GM12864 (cell line): ENCODE data around the gene DCLK1.
"Not testable (repeated sequence)": the region's sequence is repeated elsewhere in the genome, so short reads cannot be mapped to it uniquely, and the experiment has no call there.

Experiments
- DNase-seq: peaks from one replicate; pipeline ENCODE4 v3.0.0-alpha.2; 2011; ENCODE audit warnings: low read depth
- H3K4me3 ChIP-seq: 2 replicates; pipeline ENCODE4 v1.5.1; 2011; ENCODE audit warnings: mild to moderate bottlenecking, low read depth, low read length, control low read depth
- TF ChIP-seq, protein P1 (sequence below): IDR thresholded peaks from 2 replicates; pipeline ENCODE4 v1.5.1; 2011; ENCODE audit warnings: low read depth, mild to moderate bottlenecking, moderate library complexity, low read length, control low read depth, inconsistent platforms; ENCODE audit errors: missing control alignments

DCLK1 gene

GRCh38 chr13:35976126-35976525, 155.1 kb downstream of the DCLK1 start:
- no peak overlapping the region for H3K4me3 ChIP-seq
- DNase-seq = no peak
- TF ChIP-seq, protein P1, sequence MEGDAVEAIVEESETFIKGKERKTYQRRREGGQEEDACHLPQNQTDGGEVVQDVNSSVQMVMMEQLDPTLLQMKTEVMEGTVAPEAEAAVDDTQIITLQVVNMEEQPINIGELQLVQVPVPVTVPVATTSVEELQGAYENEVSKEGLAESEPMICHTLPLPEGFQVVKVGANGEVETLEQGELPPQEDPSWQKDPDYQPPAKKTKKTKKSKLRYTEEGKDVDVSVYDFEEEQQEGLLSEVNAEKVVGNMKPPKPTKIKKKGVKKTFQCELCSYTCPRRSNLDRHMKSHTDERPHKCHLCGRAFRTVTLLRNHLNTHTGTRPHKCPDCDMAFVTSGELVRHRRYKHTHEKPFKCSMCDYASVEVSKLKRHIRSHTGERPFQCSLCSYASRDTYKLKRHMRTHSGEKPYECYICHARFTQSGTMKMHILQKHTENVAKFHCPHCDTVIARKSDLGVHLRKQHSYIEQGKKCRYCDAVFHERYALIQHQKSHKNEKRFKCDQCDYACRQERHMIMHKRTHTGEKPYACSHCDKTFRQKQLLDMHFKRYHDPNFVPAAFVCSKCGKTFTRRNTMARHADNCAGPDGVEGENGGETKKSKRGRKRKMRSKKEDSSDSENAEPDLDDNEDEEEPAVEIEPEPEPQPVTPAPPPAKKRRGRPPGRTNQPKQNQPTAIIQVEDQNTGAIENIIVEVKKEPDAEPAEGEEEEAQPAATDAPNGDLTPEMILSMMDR = no peak

DNA sequence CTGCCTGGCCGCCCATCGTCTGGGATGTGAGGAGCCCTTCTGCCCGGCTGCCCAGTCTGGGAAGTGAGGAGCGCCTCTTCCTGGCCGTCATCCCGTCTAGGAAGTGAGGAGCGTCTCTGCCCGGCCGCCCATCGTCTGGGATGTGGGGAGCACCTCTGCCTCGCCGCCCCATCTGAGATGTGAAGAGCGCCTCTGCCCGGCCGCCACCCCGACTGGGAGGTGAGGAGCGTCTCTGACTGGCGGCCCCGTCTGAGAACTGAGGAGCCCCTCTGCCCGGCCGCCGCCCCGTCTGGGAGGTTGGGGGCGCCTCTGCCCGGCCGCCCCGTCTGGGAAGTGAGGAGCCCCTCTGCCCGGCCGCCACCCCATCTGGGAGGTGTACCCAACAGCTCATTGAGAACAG, 164.2 kb downstream of the DCLK1 start:
- H3K4me3 ChIP-seq = not testable (repeated sequence)

GRCh38 chr13:35966024-35966423, 165.2 kb downstream of the DCLK1 start:
- TF ChIP-seq, protein P1 = no peak
- DNase-seq = no peak
- no peak overlapping the region for H3K4me3 ChIP-seq

More for the DNA sequence above, 164.2 kb downstream of the DCLK1 start:
- DNase-seq = not testable (repeated sequence)

GRCh38 chr13:35965226-35965927, 165.8 kb downstream of the DCLK1 start:
- TF ChIP-seq, protein P1 = no peak
- DNase-seq = no peak
- no peak overlapping the region for H3K4me3 ChIP-seq

DNA sequence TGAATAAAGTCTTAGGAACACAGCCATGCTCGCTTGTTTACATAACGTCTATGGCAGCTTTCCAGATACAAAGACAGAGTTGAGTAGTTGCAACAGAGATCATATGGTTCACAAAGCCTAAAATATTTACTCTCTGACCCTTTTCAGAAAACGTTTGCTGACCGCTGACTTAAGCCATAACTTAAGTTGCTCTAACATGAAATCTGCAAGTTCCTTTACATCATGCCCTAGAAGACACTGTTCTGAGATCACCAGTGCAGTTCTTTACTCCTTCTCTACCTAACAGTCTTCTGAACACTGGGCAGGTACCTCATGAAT, 166.4 kb downstream of the DCLK1 start:
- H3K4me3 ChIP-seq = no peak overlapping the region
- no peak for DNase-seq
- TF ChIP-seq, protein P1 = no peak

DNA sequence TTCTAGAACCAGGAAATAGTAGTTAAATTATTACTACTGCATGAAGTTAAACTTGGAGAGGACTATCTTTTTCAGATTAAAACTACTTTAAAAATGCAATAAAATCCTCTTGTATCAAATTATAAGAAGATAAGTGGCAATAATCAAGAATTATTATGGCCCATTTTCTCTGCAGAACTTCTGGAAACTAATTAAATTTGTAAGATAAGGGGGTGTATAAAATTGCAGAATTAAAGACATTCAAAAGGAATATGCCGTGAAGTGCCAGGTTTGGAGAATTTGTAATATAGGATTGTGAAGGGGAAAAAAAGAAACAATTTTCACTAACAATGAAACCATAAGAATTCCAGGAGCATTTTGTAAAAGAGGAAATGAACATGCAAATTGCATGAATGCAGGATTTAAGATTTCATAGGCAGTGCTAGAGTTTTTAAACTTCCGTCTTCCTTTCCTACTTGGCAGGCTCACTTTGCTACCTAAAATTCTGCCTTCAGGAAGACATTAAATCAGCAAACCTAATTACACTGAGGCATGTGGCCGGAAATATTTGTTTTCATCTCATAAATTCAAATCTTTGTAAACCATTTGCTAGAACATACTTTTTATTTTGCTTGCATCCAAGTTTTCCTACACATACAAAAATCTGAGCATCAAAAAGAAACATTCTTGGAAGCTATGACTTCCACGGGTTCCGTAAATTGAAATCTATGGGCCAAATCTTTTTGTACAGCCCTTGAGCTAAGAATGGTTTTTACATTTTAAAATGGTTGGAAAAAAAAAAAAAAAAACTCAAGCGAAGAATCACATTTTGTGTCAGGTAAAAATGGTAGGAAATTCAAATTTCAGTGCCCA, 166.9 kb downstream of the DCLK1 start:
- H3K4me3 ChIP-seq = no peak overlapping the region
- DNase-seq = no peak
- TF ChIP-seq, protein P1 = no peak

DNA sequence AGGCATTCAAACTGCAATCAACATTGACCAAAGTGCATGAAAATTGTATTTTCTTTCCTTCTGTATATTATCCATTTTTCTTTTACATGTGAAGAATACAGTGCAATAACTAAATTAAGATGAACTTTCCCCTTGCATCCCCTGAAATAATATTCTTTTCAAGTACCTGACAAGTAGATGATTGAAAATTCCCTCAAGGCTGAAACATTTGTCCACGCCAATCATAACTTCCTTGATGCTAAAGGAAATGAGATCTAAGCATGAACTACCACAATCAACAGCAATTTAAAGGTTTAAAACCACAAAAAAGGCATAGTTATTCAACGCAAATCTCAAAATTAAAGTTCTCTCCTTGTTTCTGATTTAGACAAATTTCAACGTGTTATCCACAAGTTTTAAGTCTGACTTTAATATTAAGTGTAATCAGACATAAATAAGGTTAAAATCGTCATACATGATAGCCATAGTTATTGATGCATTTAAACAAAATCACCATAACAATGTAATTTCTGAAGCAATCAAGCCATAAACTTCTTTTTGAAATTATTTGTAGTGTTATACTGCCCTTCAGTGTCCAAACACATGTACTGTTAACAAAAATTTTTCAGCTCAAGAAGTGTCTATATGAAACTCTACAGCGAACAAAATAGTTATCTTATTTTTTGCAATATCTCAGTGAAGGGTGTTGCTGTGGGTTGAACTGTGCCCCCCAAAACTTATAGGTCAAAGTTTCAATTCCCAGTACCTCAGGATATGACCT, 169.5 kb downstream of the DCLK1 start:
- TF ChIP-seq, protein P1 = no peak
- no peak overlapping the region for H3K4me3 ChIP-seq
- DNase-seq = no peak
